ENCODE results near the gene KLHL4.
"Not testable (repeated sequence)": the region's sequence is repeated elsewhere in the genome, so short reads cannot be mapped to it uniquely, and the experiment has no call there.

KLHL4 gene, protein sequence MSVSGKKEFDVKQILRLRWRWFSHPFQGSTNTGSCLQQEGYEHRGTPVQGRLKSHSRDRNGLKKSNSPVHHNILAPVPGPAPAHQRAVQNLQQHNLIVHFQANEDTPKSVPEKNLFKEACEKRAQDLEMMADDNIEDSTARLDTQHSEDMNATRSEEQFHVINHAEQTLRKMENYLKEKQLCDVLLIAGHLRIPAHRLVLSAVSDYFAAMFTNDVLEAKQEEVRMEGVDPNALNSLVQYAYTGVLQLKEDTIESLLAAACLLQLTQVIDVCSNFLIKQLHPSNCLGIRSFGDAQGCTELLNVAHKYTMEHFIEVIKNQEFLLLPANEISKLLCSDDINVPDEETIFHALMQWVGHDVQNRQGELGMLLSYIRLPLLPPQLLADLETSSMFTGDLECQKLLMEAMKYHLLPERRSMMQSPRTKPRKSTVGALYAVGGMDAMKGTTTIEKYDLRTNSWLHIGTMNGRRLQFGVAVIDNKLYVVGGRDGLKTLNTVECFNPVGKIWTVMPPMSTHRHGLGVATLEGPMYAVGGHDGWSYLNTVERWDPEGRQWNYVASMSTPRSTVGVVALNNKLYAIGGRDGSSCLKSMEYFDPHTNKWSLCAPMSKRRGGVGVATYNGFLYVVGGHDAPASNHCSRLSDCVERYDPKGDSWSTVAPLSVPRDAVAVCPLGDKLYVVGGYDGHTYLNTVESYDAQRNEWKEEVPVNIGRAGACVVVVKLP

DNA sequence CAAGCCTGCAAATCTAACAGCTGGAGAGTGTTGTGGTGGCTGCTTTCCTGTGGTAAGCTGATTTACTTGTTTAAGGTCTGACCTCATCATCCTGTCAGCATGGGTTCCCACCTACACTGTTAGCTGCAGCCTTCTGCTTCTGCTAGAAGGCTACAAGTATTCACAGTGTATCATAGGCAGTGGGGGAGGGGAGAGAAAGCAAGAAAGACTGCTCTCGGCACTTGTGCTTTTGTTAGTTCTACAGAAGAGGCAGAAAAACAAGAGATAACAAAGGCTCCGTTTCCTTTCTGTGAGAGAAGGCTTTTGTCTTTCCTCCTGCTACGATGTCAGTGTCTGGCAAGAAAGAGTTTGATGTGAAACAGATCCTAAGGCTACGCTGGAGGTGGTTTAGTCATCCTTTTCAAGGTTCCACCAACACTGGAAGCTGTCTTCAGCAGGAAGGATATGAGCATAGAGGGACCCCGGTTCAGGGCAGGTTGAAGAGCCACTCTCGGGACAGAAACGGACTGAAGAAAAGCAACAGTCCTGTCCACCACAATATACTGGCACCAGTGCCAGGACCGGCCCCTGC lies at the start of gene KLHL4:
Gene KLHL4 (plus strand): TSS at position 232 of the 571 bp plus-strand sequence. CDS start 92 bp downstream, at position 324.
- no peaks in the 10 kb centered on the region for H3K4me1 Mint-ChIP-seq (ENCODE audit: low read depth)
- no peak within 1 kb of the TSS for H3K4me3 Mint-ChIP-seq
- no peaks in the 10 kb centered on the region for H3K9me3 Mint-ChIP-seq
- H3K27me3 Mint-ChIP-seq (ENCODE audit: low read depth) = no peaks in the 10 kb centered on the region
- H3K36me3 Mint-ChIP-seq (ENCODE audit: low read depth) = no peaks in the 10 kb centered on the region
- no peak within 1 kb of the TSS for H3K27ac Mint-ChIP-seq

DNA sequence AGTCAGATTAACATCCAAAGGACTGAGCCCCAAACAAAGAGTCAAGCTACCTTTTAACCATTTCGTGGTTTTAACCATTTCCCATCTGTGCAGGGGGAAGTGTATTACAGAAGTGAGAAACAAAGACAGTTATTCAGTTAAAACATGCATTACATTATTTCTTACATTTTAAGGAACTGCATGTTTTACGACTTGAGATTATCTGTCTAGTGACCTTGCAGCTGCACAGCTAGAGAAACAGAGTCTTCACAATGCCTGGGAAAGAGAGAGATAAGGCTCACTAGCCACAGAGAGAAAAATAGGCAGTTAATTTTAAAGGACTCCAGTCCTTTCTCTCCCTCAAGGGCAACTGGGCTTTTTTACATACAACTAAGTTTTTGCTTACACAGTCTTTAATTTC lies 48.7 kb upstream of the KLHL4 start:
- Mint-ChIP-seq H3K4me3 (no peak overlapping the region), H3K4me1 (ENCODE audit: low read depth) (no peaks in the 10 kb centered on the region), H3K36me3 (ENCODE audit: low read depth) (no peaks in the 10 kb centered on the region), H3K27ac (no peak overlapping the region), H3K9me3 (peaks cover 7% of the 10 kb centered on the region), H3K27me3 (ENCODE audit: low read depth) (no peaks in the 10 kb centered on the region)

DNA sequence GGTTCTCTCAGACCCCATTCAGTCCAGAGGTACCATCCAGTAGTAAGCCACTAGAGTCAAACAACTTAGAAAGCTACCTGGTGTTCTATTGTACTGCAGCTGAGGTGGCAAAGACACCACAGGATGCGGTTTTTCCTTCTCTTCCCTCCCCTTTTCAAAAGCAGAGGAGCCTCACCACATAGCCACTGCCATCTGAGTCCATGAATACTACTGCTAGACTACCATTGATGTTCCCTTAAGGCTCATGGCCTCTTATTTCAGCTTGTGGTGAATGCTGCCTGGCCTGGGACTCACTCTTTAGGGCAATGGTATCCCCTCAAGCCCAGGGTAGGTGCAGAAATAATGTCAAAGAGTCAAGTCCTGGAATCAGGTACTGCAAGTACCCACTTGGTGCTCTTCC lies 41.8 kb upstream of the KLHL4 start:
- no peak overlapping the region for H3K27ac Mint-ChIP-seq
- no peaks in the 10 kb centered on the region for H3K36me3 Mint-ChIP-seq (ENCODE audit: low read depth)
- no peaks in the 10 kb centered on the region for H3K27me3 Mint-ChIP-seq (ENCODE audit: low read depth)
- H3K4me3 Mint-ChIP-seq = no peak overlapping the region
- no peaks in the 10 kb centered on the region for H3K4me1 Mint-ChIP-seq (ENCODE audit: low read depth)
- no peaks in the 10 kb centered on the region for H3K9me3 Mint-ChIP-seq

DNA sequence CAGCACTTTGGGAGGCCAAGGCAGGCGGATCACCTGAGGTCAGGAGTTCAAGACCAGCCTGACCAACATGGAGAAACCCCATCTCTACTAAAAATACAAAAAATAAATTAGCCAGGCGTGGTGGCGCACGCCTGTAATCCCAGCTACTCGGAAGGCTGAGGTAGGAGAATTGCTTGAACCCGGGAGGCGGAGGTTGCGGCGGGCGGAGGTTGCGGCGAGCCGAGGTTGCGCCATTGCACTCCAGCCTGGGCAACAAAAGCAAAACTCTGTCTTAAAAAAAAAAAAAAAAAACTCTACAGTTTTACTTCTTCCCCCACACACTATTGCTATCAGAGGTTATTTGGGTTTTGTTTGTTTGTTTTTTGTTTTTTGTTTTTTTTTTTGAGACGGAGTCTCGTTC lies 38.9 kb upstream of the KLHL4 start:
- not testable (repeated sequence) for H3K4me3 Mint-ChIP-seq; H3K4me1 Mint-ChIP-seq (ENCODE audit: low read depth); H3K36me3 Mint-ChIP-seq (ENCODE audit: low read depth); H3K9me3 Mint-ChIP-seq; H3K27me3 Mint-ChIP-seq (ENCODE audit: low read depth); H3K27ac Mint-ChIP-seq

DNA sequence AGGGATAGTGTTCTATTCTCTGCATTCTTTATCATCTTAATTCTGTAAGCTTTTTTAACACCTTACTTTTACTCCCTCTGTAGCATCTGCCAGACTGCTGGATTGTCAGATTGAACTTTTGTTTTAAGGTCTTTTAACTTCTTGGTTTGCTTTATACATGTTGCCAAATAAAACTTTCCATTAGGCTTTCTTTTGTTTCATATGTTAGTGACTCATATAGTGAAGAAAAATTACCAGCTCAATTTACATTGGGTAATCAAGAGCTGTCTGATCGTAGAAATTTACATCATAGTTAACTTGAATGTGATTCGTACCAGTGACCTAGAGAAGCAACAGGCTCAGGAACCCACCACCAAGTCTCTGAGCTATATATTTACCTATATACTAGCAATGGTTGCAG lies 28.5 kb upstream of the KLHL4 start:
- no peak overlapping the region for H3K4me3 Mint-ChIP-seq
- no peaks in the 10 kb centered on the region for H3K4me1 Mint-ChIP-seq (ENCODE audit: low read depth)
- no peaks in the 10 kb centered on the region for H3K36me3 Mint-ChIP-seq (ENCODE audit: low read depth)
- no peaks in the 10 kb centered on the region for H3K27me3 Mint-ChIP-seq (ENCODE audit: low read depth)
- H3K9me3 Mint-ChIP-seq = no peaks in the 10 kb centered on the region
- no peak overlapping the region for H3K27ac Mint-ChIP-seq

DNA sequence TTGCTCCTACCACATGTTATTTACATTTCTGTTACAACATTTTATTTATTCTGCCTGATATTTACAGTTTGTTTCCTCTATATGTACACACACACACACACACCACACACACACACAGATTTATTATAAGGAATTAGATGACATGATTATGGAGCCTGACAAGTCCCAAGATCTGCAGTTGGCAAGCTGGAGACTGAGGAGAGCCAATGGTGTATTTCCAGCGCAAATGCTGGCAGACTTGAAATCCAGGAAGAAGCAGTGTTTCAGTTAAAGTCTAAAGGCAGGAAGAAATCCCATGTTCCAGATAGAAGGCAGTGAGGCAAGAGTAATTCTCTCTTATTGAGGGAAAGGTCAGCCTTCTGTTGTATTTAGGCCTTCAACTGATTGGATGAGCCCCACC lies 1.8 kb upstream of the KLHL4 start:
- Mint-ChIP-seq H3K27me3 (ENCODE audit: low read depth) (no peaks in the 10 kb centered on the region), H3K36me3 (ENCODE audit: low read depth) (no peaks in the 10 kb centered on the region), H3K4me3 (no peak overlapping the region), H3K4me1 (ENCODE audit: low read depth) (no peaks in the 10 kb centered on the region), H3K9me3 (no peaks in the 10 kb centered on the region), H3K27ac (no peak overlapping the region)

DNA sequence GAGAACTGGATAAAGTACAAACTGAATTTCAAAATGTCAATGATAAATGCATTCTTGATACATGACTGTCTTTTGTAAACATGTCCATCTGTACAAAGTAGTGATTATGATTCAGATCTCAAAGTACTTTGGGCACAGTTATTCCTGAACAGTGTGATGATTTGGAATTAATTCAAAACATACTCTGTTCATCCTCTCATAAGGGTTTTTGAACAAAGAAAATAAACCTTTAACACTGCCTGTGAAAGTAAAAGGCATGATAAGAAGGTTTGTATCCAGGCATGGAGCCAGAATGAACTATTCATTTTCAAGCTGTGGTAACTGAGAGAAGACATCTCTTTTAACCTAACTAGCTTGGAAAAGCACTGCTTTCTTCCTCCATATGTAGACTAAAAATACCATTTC lies 883 bp upstream of the KLHL4 start:
- no peak overlapping the region for H3K4me3 Mint-ChIP-seq
- H3K27me3 Mint-ChIP-seq (ENCODE audit: low read depth) = no peaks in the 10 kb centered on the region
- no peaks in the 10 kb centered on the region for H3K4me1 Mint-ChIP-seq (ENCODE audit: low read depth)
- no peaks in the 10 kb centered on the region for H3K9me3 Mint-ChIP-seq
- H3K27ac Mint-ChIP-seq = no peak overlapping the region
- H3K36me3 Mint-ChIP-seq (ENCODE audit: low read depth) = no peaks in the 10 kb centered on the region

DNA sequence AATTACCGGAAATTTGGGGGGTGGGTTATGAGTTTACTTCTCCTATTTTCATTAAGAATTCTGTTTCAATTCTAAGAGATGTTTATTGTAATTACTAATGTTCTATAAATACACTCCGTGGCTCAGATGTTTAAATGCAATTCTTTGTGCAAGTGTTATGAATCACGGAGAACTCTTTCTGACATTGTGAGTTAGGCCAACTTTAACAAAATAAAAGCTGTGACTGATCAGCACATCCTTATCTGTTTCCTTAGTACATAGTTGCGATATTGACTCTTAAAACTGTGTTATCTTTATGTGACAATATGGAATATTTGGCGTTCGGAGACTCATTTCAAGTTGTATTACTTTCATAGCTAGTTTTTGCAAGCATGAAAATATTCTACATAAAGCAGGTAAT lies 902 bp downstream of the KLHL4 start:
- no peaks in the 10 kb centered on the region for H3K9me3 Mint-ChIP-seq
- no peaks in the 10 kb centered on the region for H3K4me1 Mint-ChIP-seq (ENCODE audit: low read depth)
- no peaks in the 10 kb centered on the region for H3K36me3 Mint-ChIP-seq (ENCODE audit: low read depth)
- H3K27me3 Mint-ChIP-seq (ENCODE audit: low read depth) = no peaks in the 10 kb centered on the region
- no peak overlapping the region for H3K27ac Mint-ChIP-seq
- no peak overlapping the region for H3K4me3 Mint-ChIP-seq

DNA sequence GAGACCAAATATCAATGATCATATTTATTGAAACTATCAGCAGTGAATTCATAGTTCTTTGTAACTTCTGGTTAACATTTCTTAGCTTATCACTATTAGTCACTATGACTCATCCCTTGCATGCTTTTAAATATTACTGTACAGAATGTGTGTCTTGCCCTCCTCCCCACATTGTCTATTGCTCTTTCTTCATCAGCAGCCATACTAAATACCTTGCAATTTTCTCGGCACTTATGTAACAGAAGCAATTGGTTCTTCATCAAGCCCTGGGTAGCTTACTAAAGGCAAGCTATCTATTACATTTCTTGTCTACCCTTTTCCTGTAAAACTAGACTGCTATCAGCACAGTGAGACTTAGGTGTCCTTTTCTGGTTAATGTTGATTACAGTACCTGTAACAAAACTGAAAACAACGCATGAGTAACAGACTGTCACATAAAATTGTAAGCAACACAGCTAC lies 8.2 kb downstream of the KLHL4 start:
- H3K9me3 Mint-ChIP-seq = no peaks in the 10 kb centered on the region
- no peak overlapping the region for H3K4me3 Mint-ChIP-seq
- no peaks in the 10 kb centered on the region for H3K4me1 Mint-ChIP-seq (ENCODE audit: low read depth)
- no peaks in the 10 kb centered on the region for H3K27me3 Mint-ChIP-seq (ENCODE audit: low read depth)
- H3K36me3 Mint-ChIP-seq (ENCODE audit: low read depth) = no peaks in the 10 kb centered on the region
- H3K27ac Mint-ChIP-seq = no peak overlapping the region

DNA sequence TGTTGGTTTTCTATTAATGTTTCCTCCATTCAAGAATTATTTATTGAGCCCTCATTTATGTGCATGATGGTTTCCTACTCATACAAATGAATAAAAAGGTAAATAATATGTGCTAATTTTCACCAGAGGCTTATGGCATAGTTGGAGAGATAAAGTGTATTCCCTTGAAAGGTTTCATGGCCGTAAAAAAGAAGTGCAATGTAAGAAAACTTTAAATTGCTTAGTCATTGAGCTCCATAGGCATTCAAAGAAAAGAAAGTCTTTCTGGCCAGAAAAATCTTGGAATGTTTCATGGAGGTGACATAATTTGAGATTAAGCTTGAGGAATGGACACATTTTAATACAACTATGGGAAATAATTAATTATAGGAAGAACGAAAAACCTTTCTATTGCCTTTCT lies 8.7 kb downstream of the KLHL4 start:
- Mint-ChIP-seq H3K4me3 (no peak overlapping the region), H3K36me3 (ENCODE audit: low read depth) (no peaks in the 10 kb centered on the region), H3K9me3 (no peaks in the 10 kb centered on the region), H3K27ac (no peak overlapping the region), H3K4me1 (ENCODE audit: low read depth) (no peaks in the 10 kb centered on the region), H3K27me3 (ENCODE audit: low read depth) (no peaks in the 10 kb centered on the region)

DNA sequence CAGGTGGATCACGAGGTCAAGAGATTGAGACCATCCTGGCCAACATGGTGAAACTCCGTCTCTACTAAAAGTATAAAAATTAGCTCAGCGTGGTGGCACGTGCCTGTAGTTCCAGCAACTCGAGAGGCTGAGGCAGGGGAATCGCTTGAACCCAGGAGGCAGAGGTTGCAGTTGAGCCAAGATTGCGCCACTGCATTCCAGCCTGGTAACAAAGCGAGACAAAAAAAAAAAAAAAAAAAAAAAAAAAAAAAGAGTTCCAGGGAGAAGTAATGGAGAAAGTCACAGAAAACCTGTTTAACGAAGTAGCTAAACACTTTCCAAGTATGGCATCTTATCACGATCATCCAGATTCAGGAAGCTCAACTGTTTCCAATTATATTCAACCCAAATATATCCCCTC lies 10.9 kb downstream of the KLHL4 start:
- Mint-ChIP-seq H3K36me3 (ENCODE audit: low read depth) (no peaks in the 10 kb centered on the region), H3K4me3 (no peak overlapping the region), H3K9me3 (no peaks in the 10 kb centered on the region), H3K27me3 (ENCODE audit: low read depth) (no peaks in the 10 kb centered on the region), H3K4me1 (ENCODE audit: low read depth) (no peaks in the 10 kb centered on the region), H3K27ac (no peak overlapping the region)

DNA sequence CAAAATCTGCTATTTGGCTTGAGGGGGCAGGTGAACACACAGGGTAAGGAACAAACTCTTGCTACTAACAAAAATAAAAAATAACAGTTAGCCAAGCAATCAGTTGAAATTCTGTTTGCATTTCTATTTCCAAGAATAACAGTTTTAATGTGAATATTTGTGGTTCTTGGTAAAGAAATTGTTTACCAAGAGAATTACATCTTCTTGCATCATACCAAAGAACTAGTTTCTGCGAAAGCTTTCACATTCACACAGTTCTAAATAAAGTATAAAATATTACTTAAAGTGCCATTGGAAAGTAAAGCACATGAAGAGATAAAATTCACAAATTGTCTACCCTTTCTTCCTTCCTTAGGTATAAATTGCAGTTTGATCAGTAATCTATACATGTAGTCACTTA lies 54.4 kb downstream of the KLHL4 start:
- Mint-ChIP-seq H3K27ac (no peak overlapping the region), H3K4me1 (ENCODE audit: low read depth) (no peaks in the 10 kb centered on the region), H3K27me3 (ENCODE audit: low read depth) (no peaks in the 10 kb centered on the region), H3K4me3 (no peak overlapping the region), H3K36me3 (ENCODE audit: low read depth) (no peaks in the 10 kb centered on the region), H3K9me3 (no peaks in the 10 kb centered on the region)

DNA sequence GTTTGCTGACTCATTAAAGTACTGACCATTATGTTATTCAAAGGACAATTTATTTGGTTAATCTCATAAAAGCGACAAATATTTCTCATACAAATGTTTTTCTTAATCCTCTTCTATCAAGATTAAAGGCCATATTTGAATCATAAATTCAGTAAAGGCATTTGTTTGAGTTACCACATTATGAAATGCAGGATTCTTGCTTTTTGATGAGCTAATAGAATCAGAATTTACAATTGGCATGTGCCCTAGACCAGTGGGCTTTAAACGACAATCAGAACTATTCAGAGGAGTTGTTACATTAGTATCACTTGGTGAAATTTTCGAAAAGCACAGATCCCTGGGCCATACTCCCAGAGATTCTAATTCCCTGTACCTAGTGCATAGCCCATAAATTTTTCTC lies 55.3 kb downstream of the KLHL4 start:
- Mint-ChIP-seq H3K9me3 (no peaks in the 10 kb centered on the region), H3K4me3 (no peak overlapping the region), H3K27ac (no peak overlapping the region), H3K36me3 (ENCODE audit: low read depth) (no peaks in the 10 kb centered on the region), H3K27me3 (ENCODE audit: low read depth) (no peaks in the 10 kb centered on the region), H3K4me1 (ENCODE audit: low read depth) (no peaks in the 10 kb centered on the region)

DNA sequence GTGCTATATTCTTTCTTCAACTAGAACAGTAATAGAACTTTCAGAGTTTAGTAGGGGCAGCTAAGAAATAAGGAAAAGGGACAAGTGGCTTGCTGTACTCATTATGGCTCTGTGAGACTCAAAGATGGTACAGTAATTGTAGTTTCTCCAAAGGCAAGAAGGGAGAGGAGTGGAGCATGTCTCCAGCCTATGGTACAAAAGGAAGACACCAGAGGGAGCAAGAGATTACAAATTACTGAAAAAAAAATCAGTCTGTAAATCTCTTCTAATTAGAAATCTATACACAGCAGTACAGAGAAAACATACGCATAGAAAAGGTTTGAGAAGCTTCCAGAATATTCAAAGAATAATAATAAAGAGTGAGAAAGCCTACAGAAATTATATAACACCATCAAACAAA lies 61.4 kb downstream of the KLHL4 start:
- Mint-ChIP-seq H3K9me3 (no peaks in the 10 kb centered on the region), H3K27ac (no peak overlapping the region), H3K4me3 (no peak overlapping the region), H3K4me1 (ENCODE audit: low read depth) (no peaks in the 10 kb centered on the region), H3K36me3 (ENCODE audit: low read depth) (no peaks in the 10 kb centered on the region), H3K27me3 (ENCODE audit: low read depth) (no peaks in the 10 kb centered on the region)

DNA sequence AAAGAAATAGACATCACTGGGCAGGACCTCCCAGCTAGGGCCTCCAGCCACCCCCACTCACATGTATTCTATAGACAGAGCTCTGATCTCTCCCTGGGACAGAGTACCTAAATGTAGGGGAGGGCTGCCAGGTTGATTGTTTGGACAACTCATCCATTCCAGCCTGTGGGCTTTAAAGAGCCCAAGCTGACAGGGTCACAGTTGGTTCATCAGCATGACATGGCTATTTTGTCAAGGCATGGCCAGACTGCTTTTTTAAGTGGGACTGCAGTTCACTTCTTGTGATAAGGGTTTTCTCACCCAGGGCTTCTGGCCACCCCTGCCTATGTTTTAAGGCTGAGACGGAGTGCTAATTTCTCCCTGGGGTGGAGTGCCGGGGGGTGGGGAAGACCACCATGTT lies 63.3 kb downstream of the KLHL4 start:
- H3K4me3 Mint-ChIP-seq = no peak overlapping the region
- H3K9me3 Mint-ChIP-seq = no peaks in the 10 kb centered on the region
- no peaks in the 10 kb centered on the region for H3K4me1 Mint-ChIP-seq (ENCODE audit: low read depth)
- no peaks in the 10 kb centered on the region for H3K36me3 Mint-ChIP-seq (ENCODE audit: low read depth)
- no peak overlapping the region for H3K27ac Mint-ChIP-seq
- no peaks in the 10 kb centered on the region for H3K27me3 Mint-ChIP-seq (ENCODE audit: low read depth)
